Liver (tissue), 9 donors: ENCODE measurements around the gene SLC25A25. TPM values are rescaled to one million over a fixed set of nuclear protein-coding genes. Genes with fewer than 3 reads are reported as not detected.
A peak's percentile ranks its signal among the peaks of the same experiment; 100 is the strongest.

Experiments
- DNase-seq: peaks from one replicate; pipeline ENCODE4 v3.0.0-alpha.2; 2017; ENCODE audit warnings: low spot score
- H3K27ac ChIP-seq, 2 donors: one replicate each; pipeline ENCODE4 v1.7.0; 2013; ENCODE audit warnings: inconsistent platforms in 2 of 2, low read length in 2 of 2, control low read depth in 1 of 2, low read depth in 1 of 2, mild to moderate bottlenecking in 1 of 2
- H3K27me3 ChIP-seq, 4 donors: one replicate each; pipeline versions ENCODE4 v1.6.1 to v1.7.0; 2013; ENCODE audit warnings: low read length in 3 of 4, inconsistent platforms in 1 of 4, mild to moderate bottlenecking in 1 of 4, moderate library complexity in 1 of 4; ENCODE audit not compliant: control insufficient read depth in 4 of 4, insufficient read depth in 4 of 4
- H3K36me3 ChIP-seq, 4 donors: one replicate each; pipeline versions ENCODE4 v1.6.1 to v1.7.0; 2013; ENCODE audit warnings: low read length in 3 of 4, mild to moderate bottlenecking in 3 of 4, low read depth in 1 of 4, moderate library complexity in 1 of 4; ENCODE audit not compliant: control insufficient read depth in 4 of 4, insufficient read depth in 3 of 4
- H3K4me1 ChIP-seq, 4 donors: one replicate each; pipeline versions ENCODE4 v1.6.1 to v1.7.0; 2013; ENCODE audit warnings: low read length in 3 of 4, mild to moderate bottlenecking in 3 of 4, moderate library complexity in 1 of 4; ENCODE audit not compliant: control insufficient read depth in 4 of 4, insufficient read depth in 4 of 4
- H3K4me3 ChIP-seq, 3 donors: one replicate each; pipeline versions ENCODE4 v1.6.1 to v1.7.0; 2013; ENCODE audit warnings: low read length in 3 of 3, control low read depth in 1 of 3, low read depth in 1 of 3, mild to moderate bottlenecking in 1 of 3
- H3K9ac ChIP-seq, 2 donors: one replicate each; pipeline ENCODE4 v1.7.0; 2013; ENCODE audit warnings: low read length in 2 of 2, mild to moderate bottlenecking in 2 of 2, moderate library complexity in 2 of 2, control low read depth in 1 of 2, low read depth in 1 of 2
- H3K9me3 ChIP-seq, 4 donors: one replicate each; pipeline versions ENCODE4 v1.6.1 to v1.7.0; 2013; ENCODE audit warnings: low read length in 3 of 4; ENCODE audit not compliant: control insufficient read depth in 4 of 4
- CTCF ChIP-seq: fragments of 150-350 bp; IDR thresholded peaks from 2 replicates; pipeline ENCODE4 v1.5.1; 2017; ENCODE audit warnings: improper control_type of control experiment, low read depth, low read length; ENCODE audit not compliant: missing input control
- GABPA ChIP-seq, 2 donors: IDR thresholded peaks in 1 of 2; conservative IDR thresholded peaks in 1 of 2; 2 replicates each; pipeline ENCODE4 v1.6.1; 2016; ENCODE audit warnings: antibody characterized with exemption in 2 of 2, mild to moderate bottlenecking in 1 of 2, moderate library complexity in 1 of 2
- HNF4G ChIP-seq: IDR thresholded peaks from 2 replicates; pipeline ENCODE4 v1.6.1; 2016; ENCODE audit warnings: antibody characterized with exemption
- JUND ChIP-seq, 2 donors: IDR thresholded peaks; 2 replicates each; pipeline ENCODE4 v1.6.1; 2016; ENCODE audit warnings: antibody characterized with exemption in 2 of 2
- NR2F2 ChIP-seq: IDR thresholded peaks from 2 replicates; pipeline ENCODE4 v1.6.1; 2016; ENCODE audit warnings: antibody characterized with exemption
- REST ChIP-seq: IDR thresholded peaks from 2 replicates; pipeline ENCODE4 v1.6.1; 2016; ENCODE audit warnings: antibody characterized with exemption, mild to moderate bottlenecking
- YY1 ChIP-seq: IDR thresholded peaks from 2 replicates; pipeline ENCODE4 v1.6.1; 2016; ENCODE audit warnings: antibody characterized with exemption, mild to moderate bottlenecking
- ZBTB33 ChIP-seq: IDR thresholded peaks from 2 replicates; pipeline ENCODE4 v1.6.1; 2016; ENCODE audit warnings: antibody characterized with exemption
- WGBS: extraction: QIAGEN DNeasy Blood & Tissue Kit; methylation state at CpG from one replicate; pipeline ENCODE4 v1.1.7; 2013; 5-methylcytosine and 5-hydroxymethylcytosine counted together
- polyA plus RNA-seq, 2 donors: library from polyadenylated mRNA; stranded (reverse) in 1 of 2; unstranded in 1 of 2; fragments of 200-250 nt in 1 of 2; fragments of >200 nt in 1 of 2; fragmentation: Nextera tagmentation in 1 of 2; extraction: Ambion mirVana in 1 of 2; gene quantifications; one replicate each; pipeline versions ENCODE4 v1.2.1 to v1.2.3, GENCODE V29; 2013 to 2015
- total RNA-seq, 2 donors: library from RNA; depleted of rRNA; stranded (reverse); fragments of >200 nt; gene quantifications; one replicate each; pipeline ENCODE4 v1.2.3, GENCODE V29; 2014
- donor health status: healthy.
- donor health status: healthy.
- donor health status: healthy.
- donor health status: healthy.
- donor health status: healthy.

SLC25A25 gene
- total and polyA plus RNA-seq, 4 donors, result 21.7 to 74.6 (median 39.3) TPM

GRCh38 chr9:128094166-128094949 is 26.3 kb downstream of the SLC25A25 start:
- WGBS, result 66% methylated on average over 8 of the region's 8 CpGs
- H3K4me3 ChIP-seq, result no peak overlapping the region

More at GRCh38 chr9:128094166-128094949, 26.3 kb downstream of the SLC25A25 start:
- TF ChIP-seq NR2F2 (peak; percentile 24), REST (peak; percentile 5), CTCF (no peak), YY1 (peak; percentile 48), HNF4G (no peak), GABPA (IDR thresholded peaks at IDR 0.05 in 1 of 2, conservative IDR thresholded peaks at IDR 0.05 in 1 of 2) (no peak), ZBTB33 (no peak), JUND (IDR thresholded peaks at IDR 0.05) (peak; percentile 35 to 44)
- peaks cover 9 to 40% (median 25%) of the 10 kb centered on the region in 4 donors for H3K4me1 ChIP-seq
- H3K27me3 ChIP-seq, result no peaks in the 10 kb centered on the region
- H3K36me3 ChIP-seq, result no peaks in the 10 kb centered on the region
- DNase-seq, result peak; percentile 74
- H3K9ac ChIP-seq, result peak overlapping the region in 1 of 2 donors; percentile 26
- H3K27ac ChIP-seq, result peak overlapping the region; percentile 57 to 63
- no peaks in the 10 kb centered on the region for H3K9me3 ChIP-seq
